SK-N-SH treated with all-trans-retinoic acid at 6 μM for 48 hours (cell line): ENCODE results near the gene AEBP1.

ENCODE experiments used
- CSDC2 ChIP-seq: fragments of 250-450 bp; sonication (Bioruptor Pico); IDR thresholded peaks from 2 replicates; pipeline ENCODE4 v1.5.0; 2020; ENCODE audit warnings: mild to moderate bottlenecking, moderate library complexity
- RARB ChIP-seq: fragments of 250-450 bp; sonication (Bioruptor Pico); IDR thresholded peaks from 2 replicates; pipeline ENCODE4 v1.8.0; 2021; ENCODE audit warnings: mild to moderate bottlenecking, moderate library complexity
- TCF4 ChIP-seq: fragments of 250-450 bp; sonication (Bioruptor Pico); IDR thresholded peaks from 2 replicates; pipeline ENCODE4 v1.8.0; 2021; ENCODE audit warnings: mild to moderate bottlenecking, moderate library complexity, borderline replicate concordance
- ZFP3 ChIP-seq: fragments of 250-450 bp; sonication (Bioruptor Pico); IDR thresholded peaks from 2 replicates; pipeline ENCODE4 v1.5.0; 2020; ENCODE audit warnings: mild to moderate bottlenecking, moderate library complexity
- ZFP30 ChIP-seq: fragments of 450-650 bp; formaldehyde crosslinking; IDR thresholded peaks from 2 replicates; pipeline ENCODE4 v1.5.0; 2022; ENCODE audit warnings: mild to moderate bottlenecking, moderate library complexity
- TF ChIP-seq, protein P1 (sequence below): fragments of 250-450 bp; sonication (Bioruptor Pico); IDR thresholded peaks from 2 replicates; pipeline ENCODE4 v1.8.0; 2020; ENCODE audit warnings: mild to moderate bottlenecking, moderate library complexity, borderline replicate concordance

DNA sequence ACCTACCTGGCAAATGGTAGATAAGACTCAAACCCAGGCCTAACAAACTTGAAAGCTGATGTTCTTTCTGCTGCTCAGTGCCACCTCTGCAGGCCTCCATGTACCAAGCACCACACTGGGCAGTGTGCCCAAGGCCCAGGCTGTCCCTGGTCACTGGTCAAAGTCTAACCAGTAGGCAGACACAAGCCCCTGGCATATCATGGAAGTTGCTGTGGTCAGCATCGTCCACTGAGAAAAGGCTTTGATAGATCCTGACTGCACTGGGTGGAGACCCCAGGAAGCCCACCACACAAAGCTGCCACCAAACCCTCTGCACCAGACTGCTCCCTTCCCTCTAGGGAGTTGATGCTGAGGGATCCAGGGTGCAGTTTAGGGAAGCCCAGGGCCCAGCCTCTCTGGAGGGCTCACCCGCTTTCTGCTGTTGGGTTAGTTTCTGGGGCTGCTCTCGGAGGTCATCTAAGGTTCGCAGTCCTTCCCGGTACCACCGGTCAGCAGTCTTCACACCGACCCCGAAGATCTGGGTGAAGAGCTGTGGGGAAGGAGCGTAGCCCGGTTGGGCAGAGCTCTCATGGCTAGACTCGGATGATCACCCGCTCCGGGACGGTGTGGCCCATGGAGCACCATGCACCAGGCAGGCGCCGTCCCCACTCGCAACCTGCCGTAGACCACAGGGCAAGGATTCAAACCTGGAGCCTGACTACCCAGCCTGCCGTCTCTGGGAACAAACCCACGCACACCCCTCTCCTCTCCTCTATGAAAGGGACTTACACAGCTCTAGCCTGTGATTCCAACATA lies 27.8 kb upstream of the AEBP1 start:
- TF ChIP-seq CSDC2 (CRISPR knock-in tag) (no peak), TCF4 (CRISPR knock-in tag) (no peak), ZFP3 (no peak), RARB (CRISPR knock-in tag) (no peak), ZFP30 (CRISPR knock-in tag) (no peak)
- TF ChIP-seq, protein P1, sequence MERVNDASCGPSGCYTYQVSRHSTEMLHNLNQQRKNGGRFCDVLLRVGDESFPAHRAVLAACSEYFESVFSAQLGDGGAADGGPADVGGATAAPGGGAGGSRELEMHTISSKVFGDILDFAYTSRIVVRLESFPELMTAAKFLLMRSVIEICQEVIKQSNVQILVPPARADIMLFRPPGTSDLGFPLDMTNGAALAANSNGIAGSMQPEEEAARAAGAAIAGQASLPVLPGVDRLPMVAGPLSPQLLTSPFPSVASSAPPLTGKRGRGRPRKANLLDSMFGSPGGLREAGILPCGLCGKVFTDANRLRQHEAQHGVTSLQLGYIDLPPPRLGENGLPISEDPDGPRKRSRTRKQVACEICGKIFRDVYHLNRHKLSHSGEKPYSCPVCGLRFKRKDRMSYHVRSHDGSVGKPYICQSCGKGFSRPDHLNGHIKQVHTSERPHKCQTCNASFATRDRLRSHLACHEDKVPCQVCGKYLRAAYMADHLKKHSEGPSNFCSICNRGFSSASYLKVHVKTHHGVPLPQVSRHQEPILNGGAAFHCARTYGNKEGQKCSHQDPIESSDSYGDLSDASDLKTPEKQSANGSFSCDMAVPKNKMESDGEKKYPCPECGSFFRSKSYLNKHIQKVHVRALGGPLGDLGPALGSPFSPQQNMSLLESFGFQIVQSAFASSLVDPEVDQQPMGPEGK: no peak
